ENCODE measurements around the gene ITPR3. TPM values are rescaled to one million over a fixed set of nuclear protein-coding genes. Genes with fewer than 3 reads are reported as not detected.
A peak's percentile ranks its signal among the peaks of the same experiment; 100 is the strongest.

Gene ITPR3
- total RNA-seq, 1 experiment from 2014 or later, result 103 TPM

DNA sequence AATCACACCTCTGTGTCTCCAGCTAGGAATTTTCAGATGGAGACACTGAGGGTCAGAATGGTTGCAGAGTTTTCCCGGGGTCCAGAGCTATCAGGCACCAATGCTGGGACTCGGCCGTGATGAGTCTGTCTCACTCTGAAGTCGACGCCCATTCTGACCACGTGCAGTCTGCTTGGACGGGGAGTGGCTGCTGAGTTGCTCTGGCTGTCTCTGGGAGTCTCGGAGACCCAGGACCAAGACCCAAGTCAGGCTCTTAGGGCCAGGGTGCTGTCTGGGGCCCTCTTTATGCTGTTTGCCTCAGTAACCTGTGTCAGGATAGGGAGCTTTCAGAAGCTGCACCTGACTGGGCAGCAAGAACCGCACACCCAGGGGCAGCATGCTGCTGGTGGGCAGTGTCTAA, 121.0 kb downstream of the ITPR3 start:
- Histone ChIP-seq H4K20me1 (ENCODE audit: insufficient read depth) (no peaks in the 10 kb centered on the region), H3K36me3 (ENCODE audit: control insufficient read depth in 1 of 2, insufficient read depth in 2 of 2, low read length in 2 of 2) (no peaks in the 10 kb centered on the region), H3K27ac (ENCODE audit: low read depth, low read length) (no peak overlapping the region), H3K79me2 (ENCODE audit: insufficient read depth, low read length) (no peaks in the 10 kb centered on the region), H2AFZ (ENCODE audit: low read depth, low read length, poor library complexity, severe bottlenecking) (no peak overlapping the region), H3K9me3 (ENCODE audit: control insufficient read depth in 1 of 2, insufficient read depth in 1 of 2, low read depth in 1 of 2, low read length in 2 of 2) (no peaks in the 10 kb centered on the region), H3K27me3 (ENCODE audit: insufficient read depth, low read length) (peaks cover 6% of the 10 kb centered on the region; the same call in 1 of the 2 replicates), H3K4me3 (replicated peaks in 1 of 2; ENCODE audit: low read depth in 1 of 2, low read length in 2 of 2) (no peak overlapping the region), H3K9ac (ENCODE audit: low read length) (no peak overlapping the region), H3K4me2 (ENCODE audit: low read length) (no peak overlapping the region), H3K4me1 (ENCODE audit: control insufficient read depth in 1 of 2, insufficient read depth in 2 of 2, low read length in 2 of 2) (peaks cover 2 to 9% of the 10 kb centered on the region in 2 experiments; a peak in 3 of 4 replicates), H3K9me2 (ENCODE audit: insufficient read depth) (no peaks in the 10 kb centered on the region)
- POLR2A ChIA-PET, result no interaction called here
- intact Hi-C loops (cut with micrococcal nuclease), result no loop called here
- RAD21 ChIA-PET (ENCODE audit: low non-redundant PET in 1 of 2, low total read pairs in 2 of 2, uncharacterized antibody in 2 of 2, unreplicated experiment in 2 of 2), result no interaction called here
- TF ChIP-seq TCF7L2 (IDR thresholded peaks at IDR 0.05; ENCODE audit: borderline replicate concordance, extremely low read depth, insufficient read depth, insufficient read length) (no peak), CEBPB (IDR thresholded peaks at IDR 0.05; ENCODE audit: low read depth) (no peak), EZH2phosphoT487 (IDR thresholded peaks at IDR 0.05; ENCODE audit: borderline replicate concordance) (no peak), POLR2A (IDR thresholded peaks at IDR 0.05; ENCODE audit: borderline replicate concordance, extremely low read depth, insufficient read depth, insufficient read length) (no peak), EGR1 (IDR thresholded peaks at IDR 0.05; ENCODE audit: low read depth) (no peak), EZH2 (IDR thresholded peaks at IDR 0.05) (no peak), CBX3 (IDR thresholded peaks at IDR 0.05; ENCODE audit: low read depth) (no peak), ELF1 (IDR thresholded peaks at IDR 0.05; ENCODE audit: borderline replicate concordance, low read depth) (no peak), SP1 (IDR thresholded peaks at IDR 0.05; ENCODE audit: low read depth) (no peak), SIN3A (IDR thresholded peaks at IDR 0.05; ENCODE audit: low read depth) (no peak), FOSL1 (IDR thresholded peaks at IDR 0.05; ENCODE audit: low read depth) (no peak), POLR2AphosphoS5 (IDR thresholded peaks at IDR 0.05; ENCODE audit: low read depth, low read length) (no peak), ZNF274 (IDR thresholded peaks at IDR 0.05; ENCODE audit: low read depth, low read length) (no peak), JUND (IDR thresholded peaks at IDR 0.05) (no peak)
- TF ChIP-seq, protein P1, sequence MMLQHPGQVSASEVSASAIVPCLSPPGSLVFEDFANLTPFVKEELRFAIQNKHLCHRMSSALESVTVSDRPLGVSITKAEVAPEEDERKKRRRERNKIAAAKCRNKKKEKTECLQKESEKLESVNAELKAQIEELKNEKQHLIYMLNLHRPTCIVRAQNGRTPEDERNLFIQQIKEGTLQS (IDR thresholded peaks at IDR 0.05), result no peak
- TF ChIP-seq, protein P2, sequence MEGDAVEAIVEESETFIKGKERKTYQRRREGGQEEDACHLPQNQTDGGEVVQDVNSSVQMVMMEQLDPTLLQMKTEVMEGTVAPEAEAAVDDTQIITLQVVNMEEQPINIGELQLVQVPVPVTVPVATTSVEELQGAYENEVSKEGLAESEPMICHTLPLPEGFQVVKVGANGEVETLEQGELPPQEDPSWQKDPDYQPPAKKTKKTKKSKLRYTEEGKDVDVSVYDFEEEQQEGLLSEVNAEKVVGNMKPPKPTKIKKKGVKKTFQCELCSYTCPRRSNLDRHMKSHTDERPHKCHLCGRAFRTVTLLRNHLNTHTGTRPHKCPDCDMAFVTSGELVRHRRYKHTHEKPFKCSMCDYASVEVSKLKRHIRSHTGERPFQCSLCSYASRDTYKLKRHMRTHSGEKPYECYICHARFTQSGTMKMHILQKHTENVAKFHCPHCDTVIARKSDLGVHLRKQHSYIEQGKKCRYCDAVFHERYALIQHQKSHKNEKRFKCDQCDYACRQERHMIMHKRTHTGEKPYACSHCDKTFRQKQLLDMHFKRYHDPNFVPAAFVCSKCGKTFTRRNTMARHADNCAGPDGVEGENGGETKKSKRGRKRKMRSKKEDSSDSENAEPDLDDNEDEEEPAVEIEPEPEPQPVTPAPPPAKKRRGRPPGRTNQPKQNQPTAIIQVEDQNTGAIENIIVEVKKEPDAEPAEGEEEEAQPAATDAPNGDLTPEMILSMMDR (IDR thresholded peaks at IDR 0.05 in 2 of 3, conservative IDR thresholded peaks at IDR 0.05 in 1 of 3; ENCODE audit: borderline replicate concordance in 1 of 3, insufficient read depth in 1 of 3, low read depth in 2 of 3, low read length in 2 of 3), result no peak
- TF ChIP-seq, protein P3, sequence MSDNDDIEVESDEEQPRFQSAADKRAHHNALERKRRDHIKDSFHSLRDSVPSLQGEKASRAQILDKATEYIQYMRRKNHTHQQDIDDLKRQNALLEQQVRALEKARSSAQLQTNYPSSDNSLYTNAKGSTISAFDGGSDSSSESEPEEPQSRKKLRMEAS (IDR thresholded peaks at IDR 0.05), result no peak
- TF ChIP-seq, protein P4, sequence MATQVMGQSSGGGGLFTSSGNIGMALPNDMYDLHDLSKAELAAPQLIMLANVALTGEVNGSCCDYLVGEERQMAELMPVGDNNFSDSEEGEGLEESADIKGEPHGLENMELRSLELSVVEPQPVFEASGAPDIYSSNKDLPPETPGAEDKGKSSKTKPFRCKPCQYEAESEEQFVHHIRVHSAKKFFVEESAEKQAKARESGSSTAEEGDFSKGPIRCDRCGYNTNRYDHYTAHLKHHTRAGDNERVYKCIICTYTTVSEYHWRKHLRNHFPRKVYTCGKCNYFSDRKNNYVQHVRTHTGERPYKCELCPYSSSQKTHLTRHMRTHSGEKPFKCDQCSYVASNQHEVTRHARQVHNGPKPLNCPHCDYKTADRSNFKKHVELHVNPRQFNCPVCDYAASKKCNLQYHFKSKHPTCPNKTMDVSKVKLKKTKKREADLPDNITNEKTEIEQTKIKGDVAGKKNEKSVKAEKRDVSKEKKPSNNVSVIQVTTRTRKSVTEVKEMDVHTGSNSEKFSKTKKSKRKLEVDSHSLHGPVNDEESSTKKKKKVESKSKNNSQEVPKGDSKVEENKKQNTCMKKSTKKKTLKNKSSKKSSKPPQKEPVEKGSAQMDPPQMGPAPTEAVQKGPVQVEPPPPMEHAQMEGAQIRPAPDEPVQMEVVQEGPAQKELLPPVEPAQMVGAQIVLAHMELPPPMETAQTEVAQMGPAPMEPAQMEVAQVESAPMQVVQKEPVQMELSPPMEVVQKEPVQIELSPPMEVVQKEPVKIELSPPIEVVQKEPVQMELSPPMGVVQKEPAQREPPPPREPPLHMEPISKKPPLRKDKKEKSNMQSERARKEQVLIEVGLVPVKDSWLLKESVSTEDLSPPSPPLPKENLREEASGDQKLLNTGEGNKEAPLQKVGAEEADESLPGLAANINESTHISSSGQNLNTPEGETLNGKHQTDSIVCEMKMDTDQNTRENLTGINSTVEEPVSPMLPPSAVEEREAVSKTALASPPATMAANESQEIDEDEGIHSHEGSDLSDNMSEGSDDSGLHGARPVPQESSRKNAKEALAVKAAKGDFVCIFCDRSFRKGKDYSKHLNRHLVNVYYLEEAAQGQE (IDR thresholded peaks at IDR 0.05; ENCODE audit: low read depth), result no peak
- DNase-seq (ENCODE audit: low read depth, low spot score) (no peak), ATAC-seq (peak; percentile 39; the same call in 1 of the 2 replicates)
- no TSS peak for BruUV-seq (replicated peaks)
- CTCF ChIA-PET, result interaction anchor here (2.3 kb wide), 1 partner anchor 413 kb away, joined by 8 read pairs; no protein-coding TSS in a partner anchor
